Measurements from ENCODE around the gene KLRC1.
A peak's percentile ranks its signal among the peaks of the same experiment; 100 is the strongest.
"Not testable (repeated sequence)": the region's sequence is repeated elsewhere in the genome, so short reads cannot be mapped to it uniquely, and the experiment has no call there.

The KLRC1 gene

DNA sequence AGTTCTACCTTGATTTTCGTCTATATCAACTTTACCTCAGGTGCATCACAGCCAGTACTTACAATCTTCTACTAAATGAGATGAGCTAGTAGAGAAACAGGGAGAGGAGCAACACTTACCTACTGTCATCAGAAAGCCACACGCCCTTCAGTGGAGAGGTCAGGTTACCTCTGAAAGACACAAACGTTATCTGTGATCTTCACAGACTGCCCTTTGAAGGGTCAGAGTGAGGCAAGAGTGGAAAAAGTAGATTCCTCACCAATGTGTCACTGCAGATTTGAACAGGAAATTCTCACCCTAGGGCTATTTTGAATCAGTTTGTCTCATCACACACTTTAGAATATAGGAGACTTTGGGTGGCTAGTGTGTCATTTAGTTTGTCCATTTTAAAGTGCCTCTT lies 31.0 kb downstream of the KLRC1 start:
- not testable (repeated sequence) for DNase-seq (ENCODE audit: low read depth)

DNA sequence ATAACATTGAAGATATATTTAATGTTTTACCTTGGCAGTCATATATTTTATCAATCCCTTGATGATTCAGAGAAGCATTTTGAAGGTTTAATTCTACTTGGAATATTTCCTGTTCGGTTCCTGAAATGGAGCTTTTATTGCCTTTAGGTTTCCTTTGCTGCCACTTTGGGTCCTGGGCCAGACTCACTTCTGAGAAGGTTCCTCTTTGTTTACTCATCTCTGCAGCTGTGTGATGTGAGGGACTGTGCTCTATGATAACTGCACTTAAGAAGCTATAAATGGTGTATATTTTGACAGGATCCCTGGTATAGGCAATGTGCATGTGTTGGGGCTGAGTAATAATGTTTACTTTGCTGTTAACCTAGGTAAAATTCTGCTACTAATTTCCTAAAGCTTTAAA lies 32.8 kb downstream of the KLRC1 start, which contains the start of gene KLRC3:
Gene KLRC3, minus strand, starts transcription at position 262 of the 400 bp plus-strand sequence. Its CDS starts 45 bp downstream, at position 217.
- peak; percentile 38 for DNase-seq (ENCODE audit: low read depth)

DNA sequence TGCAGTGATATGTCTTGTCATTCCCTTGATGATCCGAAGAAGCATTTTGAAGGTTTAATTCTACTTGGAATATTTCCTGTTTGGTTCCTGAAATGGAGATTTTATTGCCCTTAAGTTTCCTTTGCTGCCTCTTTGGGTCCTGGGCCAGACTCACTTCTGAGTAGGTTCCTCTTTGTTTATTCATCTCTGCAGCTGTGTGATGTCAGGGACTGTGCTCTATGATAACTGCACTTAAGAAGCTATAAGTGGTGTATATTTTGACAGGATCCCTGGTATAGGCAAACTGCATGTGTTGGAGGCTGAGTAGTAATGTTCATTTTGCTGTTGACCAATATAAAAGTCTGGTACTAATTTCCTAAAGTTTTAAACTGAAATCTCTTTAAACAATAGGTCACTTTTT lies 43.8 kb downstream of the KLRC1 start, which contains the start of gene KLRC4:
Gene KLRC4, minus strand, starts transcription at position 366 of the 400 bp plus-strand sequence. Its CDS starts 182 bp downstream, at position 184.
- peak; percentile 89 for DNase-seq (ENCODE audit: low read depth)

DNA sequence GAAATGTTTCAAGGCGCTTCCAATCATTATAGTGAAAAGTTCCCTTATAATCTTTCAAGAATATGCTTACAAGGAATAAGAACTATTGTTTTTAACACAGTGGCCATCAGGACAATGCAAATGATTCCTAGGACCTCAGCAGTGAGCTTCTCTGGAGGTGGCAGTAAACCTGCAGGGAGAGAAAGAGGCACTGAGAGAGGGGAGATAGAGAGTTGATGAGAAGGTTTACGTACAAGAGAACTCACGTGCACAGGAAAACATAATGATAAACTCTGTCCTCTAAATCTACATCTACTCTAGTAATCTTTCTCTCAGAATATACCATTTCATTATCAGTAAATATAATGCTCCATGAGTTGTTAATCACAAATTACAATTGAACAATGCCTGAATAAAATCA lies 44.3 kb downstream of the KLRC1 start:
- DNase-seq (ENCODE audit: low read depth): no peak

DNA sequence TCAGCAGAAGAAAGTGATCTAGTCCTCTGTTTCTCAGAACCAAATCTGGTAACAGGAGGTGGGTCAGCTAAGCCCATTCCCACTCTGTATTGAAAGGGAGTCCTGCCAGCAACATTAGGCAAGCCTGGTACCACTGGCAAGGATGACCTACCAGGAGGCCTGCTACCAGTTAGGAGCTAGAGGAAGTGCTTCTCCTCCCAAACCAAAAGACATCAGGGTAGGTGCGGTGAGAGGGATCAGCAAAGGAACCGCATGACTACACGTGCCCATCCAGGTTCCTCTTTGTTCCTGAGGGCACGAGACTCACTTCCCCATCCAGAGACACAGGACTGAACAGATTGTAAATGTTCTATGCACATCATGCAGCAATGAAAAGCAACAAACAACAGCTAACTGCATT lies 46.5 kb downstream of the KLRC1 start:
- no peak for DNase-seq (ENCODE audit: low read depth)

DNA sequence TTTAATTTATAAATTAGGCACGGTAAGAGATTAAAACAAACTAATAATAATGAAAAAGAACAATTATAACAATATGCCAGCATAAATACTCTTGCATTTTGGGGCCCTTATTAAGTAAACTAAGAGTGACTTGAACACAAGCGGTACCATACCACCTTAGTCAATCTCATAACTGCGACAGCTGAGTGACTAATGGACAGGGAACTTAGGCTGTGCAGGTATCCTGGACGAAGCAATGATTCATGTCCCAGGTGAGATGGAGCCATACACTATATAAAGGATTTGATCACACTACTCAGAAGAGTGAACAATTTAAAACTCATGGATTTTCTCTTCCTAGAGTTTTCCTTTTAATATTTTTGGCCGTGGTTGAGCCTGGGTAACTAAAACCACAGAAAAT lies 47.9 kb downstream of the KLRC1 start:
- DNase-seq (ENCODE audit: low read depth): no peak

DNA sequence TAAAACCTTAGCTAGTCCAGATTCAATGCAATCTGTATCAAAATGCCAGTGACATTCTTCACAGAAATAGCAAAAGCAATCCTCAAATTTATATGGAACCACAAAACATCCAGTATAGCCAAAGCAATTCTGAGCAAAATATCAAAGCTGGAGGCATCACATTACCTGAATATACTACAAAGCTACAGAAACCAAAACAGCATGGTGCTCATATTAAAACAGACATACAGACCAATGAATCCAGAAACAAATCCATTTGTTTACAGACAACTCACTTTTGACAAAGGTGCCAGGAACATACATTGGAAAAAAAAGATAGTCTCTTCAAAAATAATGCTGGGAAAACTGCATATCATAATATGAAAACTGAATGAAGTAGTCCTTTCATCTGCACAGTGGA lies 48.4 kb downstream of the KLRC1 start:
- no peak for DNase-seq (ENCODE audit: low read depth)

DNA sequence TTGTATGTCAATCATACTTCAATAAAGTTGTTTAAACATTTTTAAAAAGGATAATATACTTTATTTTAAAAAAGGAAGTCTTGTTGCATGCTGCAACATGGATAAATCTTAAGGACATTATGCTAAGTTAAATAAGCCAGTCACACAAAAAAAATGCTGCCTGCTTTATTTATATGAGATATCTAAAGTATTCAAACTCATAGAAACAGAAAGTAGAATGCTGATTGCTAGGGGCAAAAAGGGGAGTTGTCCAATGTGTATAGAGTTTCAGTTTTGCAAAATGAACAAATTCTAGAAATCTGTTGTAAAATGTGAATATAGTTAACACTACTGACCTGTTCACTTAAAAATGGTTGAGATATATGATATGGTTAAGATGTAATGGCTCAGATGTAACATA lies 52.3 kb downstream of the KLRC1 start:
- DNase-seq (ENCODE audit: low read depth): no peak

DNA sequence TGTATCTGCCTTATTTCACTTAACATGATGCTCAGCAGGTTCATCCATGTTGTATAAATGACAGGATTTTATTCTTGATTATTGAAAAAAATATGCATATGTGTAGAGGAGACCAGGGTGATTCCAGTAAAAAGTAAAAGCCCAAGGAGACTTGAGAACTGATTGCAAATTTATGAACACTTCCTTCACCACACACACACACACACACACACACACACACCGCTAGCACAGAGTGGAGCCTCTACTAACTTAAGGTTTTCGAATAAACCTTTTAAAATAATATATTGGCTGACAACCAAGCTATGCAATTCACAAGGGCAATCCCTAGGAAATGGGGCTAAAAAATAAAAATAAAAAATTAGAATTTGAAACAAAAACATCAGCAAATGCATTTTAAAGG lies 55.0 kb downstream of the KLRC1 start:
- DNase-seq (ENCODE audit: low read depth): no peak

DNA sequence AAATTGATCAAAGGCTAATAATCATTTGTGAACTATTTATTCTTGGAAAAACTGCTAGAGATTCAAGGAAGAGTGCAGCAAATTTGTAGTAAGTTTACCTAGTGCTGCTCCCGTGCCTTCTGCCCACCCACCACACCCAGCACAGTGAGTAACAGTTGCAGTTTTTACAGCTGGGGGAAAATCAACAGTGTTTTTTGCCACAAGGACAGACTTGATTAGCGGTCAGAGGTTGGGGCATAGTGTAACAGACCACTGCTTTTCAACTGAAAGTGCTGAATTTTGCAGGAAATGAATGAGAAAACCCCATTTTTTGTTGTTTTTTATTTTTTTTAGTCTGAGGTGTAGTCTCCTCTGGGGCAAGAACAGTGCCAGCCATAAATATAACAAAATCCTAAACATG lies 55.9 kb downstream of the KLRC1 start:
- DNase-seq (ENCODE audit: low read depth): no peak

DNA sequence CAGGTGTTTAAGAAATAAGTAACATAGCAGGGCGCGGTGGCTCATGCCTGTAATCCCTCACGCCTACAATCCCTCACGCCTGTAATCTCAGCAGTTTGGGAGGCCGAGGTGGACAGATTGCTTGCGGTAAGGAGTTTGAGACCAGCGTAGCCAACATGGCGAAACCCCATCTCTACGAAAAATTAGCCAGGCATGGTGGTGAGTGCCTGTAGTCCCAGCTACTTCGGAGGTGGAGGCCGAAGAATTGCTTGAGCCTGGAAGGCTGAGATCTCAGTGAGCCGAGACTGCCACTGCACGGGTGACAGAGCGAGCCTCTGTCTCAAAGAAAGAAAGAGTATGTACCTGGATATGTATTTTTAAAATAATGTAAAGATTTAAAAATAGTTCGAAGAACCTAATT lies 57.0 kb downstream of the KLRC1 start:
- DNase-seq (ENCODE audit: low read depth): not testable (repeated sequence)

Data from iris pigment epithelial cell (primary cell).